Gastrocnemius medialis (tissue), 4 donors: ENCODE measurements around the gene RTN4RL1. TPM values are rescaled to one million over a fixed set of nuclear protein-coding genes. Genes with fewer than 3 reads are reported as not detected.
"Not testable (repeated sequence)": the region's sequence is repeated elsewhere in the genome, so short reads cannot be mapped to it uniquely, and the experiment has no call there.

Source experiments
- ATAC-seq, 2 donors: fragments of 150-250 bp; one replicate each; pipeline ENCODE4 v1.9.1; 2016
- DNase-seq, 2 donors: peaks; one replicate each; pipeline ENCODE4 v3.0.0-alpha.2; 2019
- H3K27ac ChIP-seq, 4 donors: fragments of 200-600 bp; sonication (generic); 1 replicate in 1 of 4; 2 replicates in 3 of 4; pipeline ENCODE4 v1.5.1; 2016 to 2018; ENCODE audit warnings: mild to moderate bottlenecking in 2 of 4, moderate library complexity in 1 of 4
- H3K27me3 ChIP-seq, 3 donors: fragments of 200-600 bp; sonication (generic) in 2 of 3; 1 replicate in 1 of 3; 2 replicates in 2 of 3; pipeline versions ENCODE4 v1.5.1 to v1.6.0; 2016 to 2019; ENCODE audit warnings: mild to moderate bottlenecking in 1 of 3, moderate library complexity in 1 of 3
- H3K36me3 ChIP-seq, 2 donors: fragments of 200-600 bp; sonication (generic) in 1 of 2; one replicate each; pipeline ENCODE4 v1.5.1; 2017 to 2018
- H3K4me1 ChIP-seq, 2 donors: fragments of 200-600 bp; sonication (generic) in 1 of 2; one replicate each; pipeline ENCODE4 v1.5.1; 2016 to 2017; ENCODE audit warnings: mild to moderate bottlenecking in 2 of 2
- H3K4me3 ChIP-seq, 4 donors: fragments of 200-600 bp; sonication (generic) in 3 of 4; 1 replicate in 1 of 4; 2 replicates in 3 of 4; pipeline ENCODE4 v1.5.1; 2016 to 2019; ENCODE audit warnings: mild to moderate bottlenecking in 2 of 4
- H3K9me3 ChIP-seq, 3 donors: fragments of 200-600 bp; sonication (generic) in 2 of 3; 1 replicate in 1 of 3; 2 replicates in 2 of 3; pipeline ENCODE4 v1.5.1; 2016 to 2019
- POLR2A ChIP-seq, 2 donors: fragments of 450-650 bp; IDR thresholded peaks; one replicate each; pipeline ENCODE4 v1.6.1; 2017; ENCODE audit warnings: antibody characterized with exemption in 2 of 2, mild to moderate bottlenecking in 2 of 2, moderate library complexity in 2 of 2
- in situ Hi-C, 4 donors: fragments of 200-750 bp; cut with MboI; loops; one replicate each; pipeline versions ENCODE4 v1.15.0 to v1.8.0; 2017; ENCODE audit warnings: low sequenced_read_pairs in 4 of 4
- intact Hi-C: fragments of 100-400 bp; cut with DNase I; formaldehyde crosslinking; loops from one replicate; pipeline ENCODE4 v1.15.1; 2023; ENCODE audit warnings: low total_unique reads
- total RNA-seq, 4 donors: library from RNA; depleted of rRNA; stranded (reverse); fragments of >200 nt; gene quantifications; one replicate each; pipeline versions ENCODE4 v1.1.0 to v1.2.3, GENCODE V29; 2016
- TF ChIP-seq, protein P1 (sequence below), 5 experiments: fragments of 450-650 bp in 3 of 5; fragments of 200-600 bp in 2 of 5; sonication (generic) in 2 of 5; IDR thresholded peaks in 4 of 5; conservative IDR thresholded peaks in 1 of 5; 1 replicate in 4 of 5; 2 replicates in 1 of 5; pipeline ENCODE4 v1.5.1; 2016 to 2019; ENCODE audit warnings: antibody characterized with exemption in 5 of 5, mild to moderate bottlenecking in 3 of 5, moderate library complexity in 3 of 5

Gene RTN4RL1
- total RNA-seq, 4 donors from 2014 or later: 0.31 to 1.7 (median 1.2) TPM

DNA sequence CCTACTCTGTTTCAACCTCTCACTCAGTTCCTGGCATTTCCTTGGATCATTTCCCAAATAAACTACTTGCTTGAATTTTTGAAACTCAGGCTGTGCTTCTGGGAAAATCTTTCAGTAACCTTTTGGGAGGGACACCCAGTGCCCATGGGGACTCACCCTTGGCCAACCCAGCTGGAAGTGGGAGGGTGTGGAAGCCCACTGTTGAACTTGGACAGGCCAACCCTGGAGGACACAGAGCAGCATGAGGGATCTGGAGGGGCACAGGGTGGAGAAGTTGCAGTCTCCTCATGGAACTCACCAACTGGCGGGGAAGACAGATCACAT, 11.2 kb downstream of the RTN4RL1 start:
- Histone ChIP-seq H3K27me3 (no peaks in the 10 kb centered on the region), H3K27ac (no peak overlapping the region), H3K4me1 (peaks cover 13 to 15% of the 10 kb centered on the region in 2 donors), H3K36me3 (no peaks in the 10 kb centered on the region), H3K4me3 (no peak overlapping the region), H3K9me3 (no peaks in the 10 kb centered on the region)
- DNase-seq (no peak), ATAC-seq (no peak)
- in situ Hi-C loops: no loop called here
- intact Hi-C loops: no loop called here
- TF ChIP-seq, protein P1, sequence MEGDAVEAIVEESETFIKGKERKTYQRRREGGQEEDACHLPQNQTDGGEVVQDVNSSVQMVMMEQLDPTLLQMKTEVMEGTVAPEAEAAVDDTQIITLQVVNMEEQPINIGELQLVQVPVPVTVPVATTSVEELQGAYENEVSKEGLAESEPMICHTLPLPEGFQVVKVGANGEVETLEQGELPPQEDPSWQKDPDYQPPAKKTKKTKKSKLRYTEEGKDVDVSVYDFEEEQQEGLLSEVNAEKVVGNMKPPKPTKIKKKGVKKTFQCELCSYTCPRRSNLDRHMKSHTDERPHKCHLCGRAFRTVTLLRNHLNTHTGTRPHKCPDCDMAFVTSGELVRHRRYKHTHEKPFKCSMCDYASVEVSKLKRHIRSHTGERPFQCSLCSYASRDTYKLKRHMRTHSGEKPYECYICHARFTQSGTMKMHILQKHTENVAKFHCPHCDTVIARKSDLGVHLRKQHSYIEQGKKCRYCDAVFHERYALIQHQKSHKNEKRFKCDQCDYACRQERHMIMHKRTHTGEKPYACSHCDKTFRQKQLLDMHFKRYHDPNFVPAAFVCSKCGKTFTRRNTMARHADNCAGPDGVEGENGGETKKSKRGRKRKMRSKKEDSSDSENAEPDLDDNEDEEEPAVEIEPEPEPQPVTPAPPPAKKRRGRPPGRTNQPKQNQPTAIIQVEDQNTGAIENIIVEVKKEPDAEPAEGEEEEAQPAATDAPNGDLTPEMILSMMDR (IDR thresholded peaks at IDR 0.05 in 4 of 5, conservative IDR thresholded peaks at IDR 0.05 in 1 of 5): no peak
- no peak for TF ChIP-seq POLR2A (IDR thresholded peaks at IDR 0.05)

DNA sequence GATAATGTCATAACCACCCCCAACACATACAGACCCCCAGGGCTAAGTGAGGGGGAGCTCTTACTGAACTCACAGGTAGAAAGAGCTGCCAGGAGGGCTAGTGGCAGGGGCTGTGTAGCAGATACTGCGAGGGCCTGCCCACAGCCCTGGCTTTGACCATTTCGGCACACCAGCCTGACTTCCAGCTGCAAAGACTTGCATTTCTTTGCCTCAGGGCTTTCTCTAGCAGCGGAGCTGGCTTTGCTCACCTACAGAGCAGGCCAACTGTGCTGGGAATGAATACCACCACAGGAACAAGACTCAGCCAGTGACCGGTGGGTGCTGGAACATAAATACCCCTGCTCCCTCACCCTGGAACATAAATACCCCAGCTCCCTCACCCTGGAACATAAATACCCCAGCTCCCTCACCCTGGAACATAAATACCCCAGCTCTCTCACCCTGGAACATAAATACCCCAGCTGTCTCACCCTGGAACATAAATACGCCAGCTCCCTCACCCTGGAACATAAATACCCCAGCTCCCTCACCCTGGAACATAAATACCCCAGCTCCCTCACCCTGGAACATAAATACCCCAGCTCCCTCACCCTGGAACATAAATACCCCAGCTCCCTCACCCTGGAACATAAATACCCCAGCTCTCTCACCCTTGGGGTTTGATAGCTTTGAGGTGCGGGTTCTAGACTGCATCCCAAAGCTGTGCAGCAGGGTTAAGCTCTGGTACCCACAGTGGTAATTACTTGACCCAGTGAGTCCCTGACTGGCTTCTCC, 11.7 kb downstream of the RTN4RL1 start:
- in situ Hi-C loops, H3K27ac ChIP-seq, DNase-seq, H3K36me3 ChIP-seq, ATAC-seq, H3K9me3 ChIP-seq, H3K27me3 ChIP-seq, H3K4me3 ChIP-seq, intact Hi-C loops: not testable (repeated sequence)
- peaks cover 13 to 15% of the 10 kb centered on the region in 2 donors for H3K4me1 ChIP-seq

DNA sequence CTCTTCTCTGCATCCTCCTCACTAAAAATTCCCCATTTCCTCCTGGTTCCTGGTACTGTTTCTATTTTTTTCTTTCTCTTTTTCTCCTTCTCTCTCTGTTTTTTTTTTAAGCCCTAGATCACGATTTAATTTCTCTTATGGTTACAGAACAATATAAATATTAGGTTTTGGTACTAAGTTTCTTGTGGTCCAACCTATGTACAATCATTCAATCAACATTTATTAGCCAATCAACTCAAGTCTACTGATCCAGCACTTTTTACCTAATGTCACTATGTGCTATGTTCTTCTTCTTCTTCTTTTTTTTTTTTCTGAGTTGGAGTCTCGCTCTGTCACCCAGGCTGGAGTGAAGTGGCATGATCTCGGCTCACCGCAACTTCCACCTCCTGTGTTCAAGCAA, 12.6 kb downstream of the RTN4RL1 start:
- Histone ChIP-seq H3K9me3 (no peaks in the 10 kb centered on the region), H3K4me3 (no peak overlapping the region), H3K27me3 (no peaks in the 10 kb centered on the region), H3K4me1 (peaks cover 13 to 15% of the 10 kb centered on the region in 2 donors), H3K36me3 (no peaks in the 10 kb centered on the region), H3K27ac (peak overlapping the region in 3 of 4 donors; percentile 53 to 57 (median 56))
- no peak for TF ChIP-seq POLR2A (IDR thresholded peaks at IDR 0.05)
- TF ChIP-seq, protein P1 (IDR thresholded peaks at IDR 0.05 in 4 of 5, conservative IDR thresholded peaks at IDR 0.05 in 1 of 5): no peak
- intact Hi-C loops: no loop called here
- no peak for DNase-seq
- ATAC-seq: no peak
- in situ Hi-C loops: no loop called here

DNA sequence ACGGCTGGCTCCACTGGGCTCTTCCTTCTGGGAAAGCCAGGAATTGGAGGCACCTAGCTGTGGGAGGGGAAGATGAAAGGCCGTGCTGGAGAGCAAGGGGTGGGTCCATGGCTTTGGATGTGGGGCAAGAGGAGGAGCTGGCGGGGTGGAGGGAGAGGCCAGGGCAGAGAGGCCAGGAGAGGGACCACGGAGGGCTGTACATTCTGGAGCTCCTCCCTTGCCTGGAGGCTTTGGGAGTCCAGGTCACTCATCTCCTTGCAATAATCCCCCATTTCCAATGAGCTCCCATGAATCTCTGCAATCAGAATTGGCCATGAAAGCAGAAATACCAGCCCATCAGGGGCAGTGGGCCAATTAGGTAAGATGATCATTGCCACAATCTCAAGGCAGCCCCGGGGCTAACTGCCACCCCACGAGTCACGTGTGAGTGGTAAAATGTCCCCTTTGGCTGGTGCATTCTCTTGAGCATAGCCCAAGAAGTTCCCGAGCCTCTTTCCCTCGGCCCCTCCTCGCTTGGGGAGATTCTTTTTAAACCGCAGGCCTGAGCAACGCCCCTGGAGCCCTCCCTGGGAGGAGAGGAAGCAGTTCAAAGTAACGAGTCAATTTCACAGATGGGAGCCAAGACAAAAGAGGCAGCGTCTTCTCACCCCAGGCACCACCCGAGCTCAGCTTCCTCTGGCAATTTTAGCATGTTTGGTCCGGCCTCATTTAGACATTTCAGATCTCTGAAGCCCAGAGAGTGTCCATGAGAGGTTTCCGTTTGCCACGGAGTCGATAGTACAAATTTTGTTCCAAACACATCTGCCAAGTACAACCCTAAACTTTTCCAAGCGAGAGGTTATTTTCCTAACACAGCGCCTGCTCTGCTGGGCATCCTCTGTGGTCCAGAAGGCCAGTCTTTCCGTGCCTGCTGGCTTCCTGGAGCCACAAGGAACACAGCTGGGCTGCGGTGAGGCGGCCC, 13.4 kb downstream of the RTN4RL1 start:
- TF ChIP-seq, protein P1 (IDR thresholded peaks at IDR 0.05 in 4 of 5, conservative IDR thresholded peaks at IDR 0.05 in 1 of 5): no peak
- no peak for TF ChIP-seq POLR2A (IDR thresholded peaks at IDR 0.05)
- in situ Hi-C loops: no loop called here
- peaks cover 13 to 15% of the 10 kb centered on the region in 2 donors for H3K4me1 ChIP-seq
- no peaks in the 10 kb centered on the region for H3K9me3 ChIP-seq
- H3K4me3 ChIP-seq: peak overlapping the region; percentile 8 to 22 (median 16)
- no peaks in the 10 kb centered on the region for H3K27me3 ChIP-seq
- peak overlapping the region; percentile 53 to 60 (median 56) for H3K27ac ChIP-seq
- H3K36me3 ChIP-seq: no peaks in the 10 kb centered on the region
- ATAC-seq: peak; percentile 40 to 51
- DNase-seq: no peak
- intact Hi-C loops: no loop called here

DNA sequence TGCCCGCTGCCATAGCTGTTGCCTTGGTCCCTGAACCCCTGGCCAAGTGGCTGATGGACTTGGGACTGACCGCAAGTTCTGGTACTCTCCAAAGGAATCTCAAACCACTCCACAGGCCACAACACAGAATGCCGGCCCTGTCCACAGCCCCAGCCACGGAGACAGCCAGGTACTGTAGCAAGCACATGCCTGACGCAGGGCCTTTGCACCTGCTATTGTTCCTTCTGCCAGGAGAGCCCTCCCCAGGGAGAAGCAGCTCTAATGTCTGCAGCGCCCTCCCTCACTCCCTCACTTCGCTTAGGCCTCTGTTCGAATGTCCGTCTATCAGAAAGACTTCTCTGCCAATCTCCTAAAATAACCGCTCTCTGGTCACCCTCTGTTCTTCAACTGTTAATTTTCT, 15.4 kb downstream of the RTN4RL1 start:
- intact Hi-C loops: no loop called here
- Histone ChIP-seq H3K9me3 (no peaks in the 10 kb centered on the region), H3K36me3 (no peaks in the 10 kb centered on the region), H3K27me3 (no peaks in the 10 kb centered on the region), H3K4me1 (peaks cover 14 to 24% of the 10 kb centered on the region in 2 donors), H3K27ac (no peak overlapping the region), H3K4me3 (no peak overlapping the region)
- in situ Hi-C loops: no loop called here
- TF ChIP-seq, protein P1 (IDR thresholded peaks at IDR 0.05 in 4 of 5, conservative IDR thresholded peaks at IDR 0.05 in 1 of 5): no peak
- no peak for TF ChIP-seq POLR2A (IDR thresholded peaks at IDR 0.05)
- DNase-seq: no peak
- no peak for ATAC-seq
